PC-9 (cell line): ENCODE results near the gene SPTAN1. TPM values are rescaled to one million over a fixed set of nuclear protein-coding genes. Genes with fewer than 3 reads are reported as not detected.

ENCODE experiments used
- BruUV-seq: library from RNA; stranded (reverse); fragments of 400-500 nt; replicated peaks from 2 replicates; lab custom pipeline; 2021; lab: Mats Ljungman, UMichigan
- CTCF ChIA-PET: fragments of 300-600 bp; sonication (Branson Sonifier 250); formaldehyde crosslinking; loops from one replicate; lab custom pipeline; 2022; ENCODE audit warnings: antibody characterized with exemption; lab: Charles Lee
- POLR2A ChIA-PET: fragments of 300-600 bp; sonication (Branson Sonifier 250); formaldehyde crosslinking; loops from one replicate; lab custom pipeline; 2022; ENCODE audit warnings: antibody characterized with exemption; ENCODE audit not compliant: unreplicated experiment; lab: Charles Lee
- DNase-seq, 2 experiments: peaks; one replicate each; pipeline versions ENCODE4 v3.0.0 to v3.0.0-alpha.2; 2015 to 2022; ENCODE audit warnings: mixed read lengths in 1 of 2
- H2AFZ ChIP-seq: fragments of 200-600 bp; sonication (generic); 2 replicates; pipeline ENCODE4 v1.8.1; 2017; ENCODE audit warnings: antibody characterized with exemption
- H3F3A ChIP-seq: fragments of 200-600 bp; sonication (generic); 2 replicates; pipeline ENCODE4 v1.8.1; 2017; ENCODE audit warnings: antibody characterized with exemption, mild to moderate bottlenecking, low read depth; ENCODE audit not compliant: insufficient read depth
- H3K27ac ChIP-seq: fragments of 200-600 bp; sonication (generic); 2 replicates; pipeline ENCODE4 v1.6.1; 2016; ENCODE audit warnings: mixed run types
- H3K27me3 ChIP-seq: fragments of 200-600 bp; sonication (generic); 2 replicates; pipeline ENCODE4 v1.6.1; 2016; ENCODE audit warnings: low read depth, mixed run types; ENCODE audit not compliant: insufficient read depth
- H3K36me3 ChIP-seq: fragments of 200-600 bp; sonication (generic); 2 replicates; pipeline ENCODE4 v1.6.1; 2016; ENCODE audit warnings: low read depth, mixed run types
- H3K4me1 ChIP-seq: fragments of 200-600 bp; sonication (generic); replicated peaks from 2 replicates; pipeline ENCODE4 v1.6.1; 2016; ENCODE audit warnings: mixed run types; ENCODE audit not compliant: insufficient read depth
- H3K4me2 ChIP-seq: fragments of 200-600 bp; sonication (generic); 2 replicates; pipeline ENCODE4 v1.6.1; 2017; ENCODE audit warnings: mixed run types
- H3K4me3 ChIP-seq: fragments of 200-600 bp; sonication (generic); 2 replicates; pipeline ENCODE4 v1.6.1; 2016; ENCODE audit warnings: mixed run types
- H3K79me2 ChIP-seq: fragments of 200-600 bp; sonication (generic); 2 replicates; pipeline ENCODE4 v1.6.1; 2017; ENCODE audit warnings: low read depth, mixed run types
- H3K9me2 ChIP-seq: fragments of 200-600 bp; sonication (generic); 2 replicates; pipeline ENCODE4 v1.8.1; 2017; ENCODE audit warnings: mild to moderate bottlenecking; ENCODE audit not compliant: insufficient read depth
- H3K9me3 ChIP-seq: fragments of 200-600 bp; sonication (generic); 2 replicates; pipeline ENCODE4 v1.8.1; 2016; ENCODE audit warnings: low read depth; ENCODE audit not compliant: insufficient read depth
- H4K20me1 ChIP-seq: fragments of 200-600 bp; sonication (generic); 2 replicates; pipeline ENCODE4 v1.8.1; 2017; ENCODE audit not compliant: insufficient read depth
- CTCF ChIP-seq: fragments of 200-600 bp; sonication (generic); conservative IDR thresholded peaks from 2 replicates; pipeline ENCODE4 v1.6.1; 2017; ENCODE audit warnings: mixed run types, antibody characterized with exemption, mild to moderate bottlenecking, moderate library complexity
- EZH2 ChIP-seq: fragments of 200-600 bp; sonication (generic); IDR thresholded peaks from 2 replicates; pipeline ENCODE4 v1.8.0; 2017; ENCODE audit warnings: antibody characterized with exemption, low read depth
- intact Hi-C: fragments of 100-400 bp; cut with micrococcal nuclease; formaldehyde crosslinking; loops from one replicate; pipeline ENCODE4 v1.10.0; 2022; ENCODE audit not compliant: unreplicated experiment
- total RNA-seq: library from RNA; stranded (reverse); gene quantifications from 2 replicates; pipeline ENCODE4 v1.2.3, GENCODE V29; 2021

The SPTAN1 gene
- total RNA-seq, 1 experiment from 2014 or later = 214 TPM

- Histone ChIP-seq H3K4me1 (peaks cover 8% of the 10 kb centered on the region; the same call in 1 of the 2 replicates), H3K4me2 (peak overlapping the region; percentile 46), H3K4me3 (no peak overlapping the region), H3F3A (peaks cover 16% of the 10 kb centered on the region), H3K79me2 (peaks cover 25% of the 10 kb centered on the region), H3K27ac (no peak overlapping the region), H3K27me3 (no peaks in the 10 kb centered on the region), H3K36me3 (no peaks in the 10 kb centered on the region), H4K20me1 (no peaks in the 10 kb centered on the region), H2AFZ (no peak overlapping the region), H3K9me2 (no peaks in the 10 kb centered on the region), H3K9me3 (no peaks in the 10 kb centered on the region)
- ChIA-PET POLR2A (interaction anchor here (0.6 kb wide), 1 partner anchor 44 kb away, joined by 3 read pairs; no protein-coding TSS in a partner anchor), CTCF (interaction anchor here (0.7 kb wide), 1 partner anchor 125 kb away, joined by 7 read pairs; no protein-coding TSS in a partner anchor)
- no TSS peak for BruUV-seq
- DNase-seq = no peak
- intact Hi-C loops = no loop called here
- TF ChIP-seq EZH2 (no peak), CTCF (no peak)
Measured at GRCh38 chr9:128654481-128654880, 102.1 kb downstream of the SPTAN1 start.

- intact Hi-C loops = loop anchor here (1.0 to 2.0 kb wide), 4 partner anchors 20 to 68 kb away; partner anchors contain the start of genes SET and ZDHHC12
- Histone ChIP-seq H3K4me1 (peaks cover 8% of the 10 kb centered on the region; the same call in 1 of the 2 replicates), H3F3A (peaks cover 16% of the 10 kb centered on the region), H3K9me2 (no peaks in the 10 kb centered on the region), H3K36me3 (no peaks in the 10 kb centered on the region), H3K4me3 (peak within 1 kb of the TSS; percentile 99), H3K27ac (peak within 1 kb of the TSS; percentile 98), H3K9me3 (no peaks in the 10 kb centered on the region), H2AFZ (peak within 1 kb of the TSS; percentile 90), H3K4me2 (peak within 1 kb of the TSS; percentile 79), H4K20me1 (no peaks in the 10 kb centered on the region), H3K27me3 (no peaks in the 10 kb centered on the region), H3K79me2 (peaks cover 25% of the 10 kb centered on the region)
- DNase-seq = peak; percentile 80 to 97
- no peak for TF ChIP-seq EZH2
- no peak for TF ChIP-seq CTCF
- POLR2A ChIA-PET = no interaction called here
- CTCF ChIA-PET = interaction anchor here (0.6 to 0.7 kb wide), 2 partner anchors 31 to 236 kb away, joined by 3 to 7 read pairs; partner anchors contain the start of gene CERCAM
- BruUV-seq = no TSS peak
Measured at GRCh38 chr9:128656416-128657343, 104.3 kb downstream of the SPTAN1 start, which contains the start of gene DYNC2I2. Gene DYNC2I2, minus strand, starts transcription at chr9:128656847. Its CDS starts 121 bp downstream, at chr9:128656726.

- H3K4me2 ChIP-seq = peak overlapping the region; percentile 79
- ChIA-PET POLR2A (no interaction called here), CTCF (interaction anchor here (0.7 kb wide), 1 partner anchor 236 kb away, joined by 7 read pairs; the partner anchor contains the start of gene CERCAM)
- TF ChIP-seq CTCF (no peak), EZH2 (no peak)
- H3F3A ChIP-seq = peaks cover 16% of the 10 kb centered on the region
- peak overlapping the region; percentile 99 for H3K4me3 ChIP-seq
- no peaks in the 10 kb centered on the region for H3K9me2 ChIP-seq
- H3K36me3 ChIP-seq = no peaks in the 10 kb centered on the region
- peaks cover 8% of the 10 kb centered on the region; the same call in 1 of the 2 replicates for H3K4me1 ChIP-seq
- BruUV-seq = TSS peak; percentile 95
- no peaks in the 10 kb centered on the region for H3K9me3 ChIP-seq
- no peaks in the 10 kb centered on the region for H4K20me1 ChIP-seq
- no peaks in the 10 kb centered on the region for H3K27me3 ChIP-seq
- intact Hi-C loops = loop anchor here (2.0 kb wide), 1 partner anchor 21 kb away; no protein-coding TSS in a partner anchor
- H2AFZ ChIP-seq = peak overlapping the region; percentile 90
- H3K27ac ChIP-seq = peak overlapping the region; percentile 98
- DNase-seq = no peak
- H3K79me2 ChIP-seq = peaks cover 25% of the 10 kb centered on the region
Measured at GRCh38 chr9:128657344-128657704, 104.9 kb downstream of the SPTAN1 start.
